Activated CD4-positive, alpha-beta T cell treated with anti-CD3 and anti-CD28 coated beads for 36 hours (primary cell): ENCODE measurements around the gene TOMT. TPM values are rescaled to one million over a fixed set of nuclear protein-coding genes. Genes with fewer than 3 reads are reported as not detected.
"Not testable (repeated sequence)": the region's sequence is repeated elsewhere in the genome, so short reads cannot be mapped to it uniquely, and the experiment has no call there.

Experiments
- ATAC-seq: fragments of 200-7000 bp; cut with Tn5 transposase; one replicate; pipeline ENCODE4 v1.10.0; 2021; ENCODE audit warnings: mild to moderate bottlenecking, moderate library complexity
- CTCF ChIA-PET: fragments of 350-600 bp; sonication (Branson Sonifier 250); formaldehyde crosslinking; loops from one replicate; lab custom pipeline; 2021; ENCODE audit warnings: antibody characterized with exemption; lab: Charles Lee
- POLR2A ChIA-PET: fragments of 350-600 bp; sonication (Branson Sonifier 250); formaldehyde crosslinking; loops from one replicate; lab custom pipeline; 2021; ENCODE audit warnings: antibody characterized with exemption, inconsistent platforms; lab: Charles Lee
- DNase-seq: peaks from one replicate; pipeline ENCODE4 v3.0.0-alpha.2; 2020
- H3K27ac Mint-ChIP-seq: one replicate; pipeline ENCODE4 v1.8.0; 2021; ENCODE audit warnings: mixed read lengths
- H3K27me3 Mint-ChIP-seq: one replicate; pipeline ENCODE4 v1.8.0; 2021; ENCODE audit warnings: mixed read lengths
- H3K36me3 Mint-ChIP-seq: one replicate; pipeline ENCODE4 v1.8.0; 2021; ENCODE audit warnings: low read depth, mixed read lengths
- H3K4me1 Mint-ChIP-seq: one replicate; pipeline ENCODE4 v1.8.0; 2021; ENCODE audit warnings: mixed read lengths
- H3K4me3 Mint-ChIP-seq: one replicate; pipeline ENCODE4 v1.8.0; 2021; ENCODE audit warnings: mild to moderate bottlenecking, moderate library complexity, mixed read lengths
- H3K9me3 Mint-ChIP-seq: one replicate; pipeline ENCODE4 v1.8.0; 2021; ENCODE audit warnings: low read depth, mixed read lengths
- intact Hi-C, 2 experiments: fragments of 100-400 bp; cut with DNase I in 1 of 2; cut with micrococcal nuclease in 1 of 2; formaldehyde crosslinking; loops; one replicate each; pipeline versions ENCODE4 v1.14.2 to v1.15.1; 2022 to 2024; cut with DNase I, micrococcal nuclease
- total RNA-seq, 2 experiments: library from RNA; stranded (reverse); gene quantifications; one replicate each; pipeline ENCODE4 v1.2.3, GENCODE V29; 2021

Gene TOMT
- total RNA-seq, 2 experiments from 2014 or later: not detected

DNA sequence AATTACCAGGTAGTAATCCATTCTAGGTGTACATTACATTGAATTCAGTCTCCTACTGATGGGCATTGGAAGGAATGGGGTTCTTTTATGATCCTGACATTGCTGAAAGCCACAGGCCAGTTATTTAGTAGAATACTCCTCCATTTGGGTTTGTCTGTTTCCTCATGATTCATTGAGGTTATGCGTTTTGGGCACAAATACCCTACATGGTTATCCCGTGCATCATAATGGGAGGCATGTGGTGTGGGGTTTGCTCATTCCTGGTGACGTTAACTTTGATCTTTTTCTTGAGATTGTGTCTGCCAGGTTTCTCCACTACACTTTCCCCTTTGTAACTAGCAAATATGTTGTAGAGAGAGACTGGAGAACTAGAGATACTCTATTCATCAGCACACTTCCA, 35.3 kb downstream of the TOMT start:
- DNase-seq: peak; percentile 62
- H3K27ac Mint-ChIP-seq: no peak overlapping the region

GRCh38 chr11:72142086-72142485, 36.4 kb downstream of the TOMT start:
- peaks cover 14% of the 10 kb centered on the region for H3K4me1 Mint-ChIP-seq
- CTCF ChIA-PET: interaction anchor here (1.0 kb wide), 1 partner anchor 165 kb away, joined by 4 read pairs; no protein-coding TSS in a partner anchor
- ATAC-seq, POLR2A ChIA-PET, H3K4me3 Mint-ChIP-seq, H3K27ac Mint-ChIP-seq, H3K36me3 Mint-ChIP-seq, H3K9me3 Mint-ChIP-seq, DNase-seq: not testable (repeated sequence)
- H3K27me3 Mint-ChIP-seq: peaks cover 14% of the 10 kb centered on the region
- intact Hi-C loops: loop anchor here (5.0 kb wide), 2 partner anchors 80 to 165 kb away; partner anchors contain the start of gene INPPL1 (in 1 of the 2)

More for the DNA sequence above, 35.3 kb downstream of the TOMT start:
- intact Hi-C loops: loop anchor here (2.0 to 5.0 kb wide), 4 partner anchors 28 to 164 kb away; partner anchors contain the start of genes ANAPC15 (in 1 of the 2), INPPL1 (in 1 of the 2) and LAMTOR1 (in 1 of the 2)
- POLR2A ChIA-PET: no interaction called here
- Mint-ChIP-seq H3K9me3 (no peaks in the 10 kb centered on the region), H3K36me3 (no peaks in the 10 kb centered on the region), H3K27me3 (peaks cover 14% of the 10 kb centered on the region), H3K4me3 (no peak overlapping the region), H3K4me1 (peaks cover 16% of the 10 kb centered on the region)
- ATAC-seq: peak; percentile 87
- CTCF ChIA-PET: interaction anchor here (0.6 to 1.4 kb wide), 5 partner anchors 56 to 1097 kb away, joined by 3 to 6 read pairs (median 4); no protein-coding TSS in a partner anchor

- H3K4me3 Mint-ChIP-seq, H3K36me3 Mint-ChIP-seq, ATAC-seq, H3K9me3 Mint-ChIP-seq, DNase-seq, H3K27ac Mint-ChIP-seq: not testable (repeated sequence)
- Mint-ChIP-seq H3K4me1 (peaks cover 14% of the 10 kb centered on the region), H3K27me3 (peaks cover 14% of the 10 kb centered on the region)
- POLR2A ChIA-PET: interaction anchor here (0.5 kb wide), 1 partner anchor 1185 kb away, joined by 3 read pairs; no protein-coding TSS in a partner anchor
- CTCF ChIA-PET: interaction anchor here (1.3 to 3.2 kb wide), 5 partner anchors 13 to 96 kb away, joined by 5 to 19 read pairs (median 12); no protein-coding TSS in a partner anchor
- intact Hi-C loops: loop anchor here (5.0 kb wide), 2 partner anchors 80 to 165 kb away; partner anchors contain the start of gene INPPL1 (in 1 of the 2)
These were observed 36.8 kb downstream of the TOMT start for GRCh38 chr11:72142543-72142942.

GRCh38 chr11:72144807-72145565, 39.3 kb downstream of the TOMT start:
- intact Hi-C loops: loop anchor here (1.0 to 5.0 kb wide), 5 partner anchors 50 to 168 kb away; partner anchors contain the start of gene INPPL1 (in 1 of the 2)

DNA sequence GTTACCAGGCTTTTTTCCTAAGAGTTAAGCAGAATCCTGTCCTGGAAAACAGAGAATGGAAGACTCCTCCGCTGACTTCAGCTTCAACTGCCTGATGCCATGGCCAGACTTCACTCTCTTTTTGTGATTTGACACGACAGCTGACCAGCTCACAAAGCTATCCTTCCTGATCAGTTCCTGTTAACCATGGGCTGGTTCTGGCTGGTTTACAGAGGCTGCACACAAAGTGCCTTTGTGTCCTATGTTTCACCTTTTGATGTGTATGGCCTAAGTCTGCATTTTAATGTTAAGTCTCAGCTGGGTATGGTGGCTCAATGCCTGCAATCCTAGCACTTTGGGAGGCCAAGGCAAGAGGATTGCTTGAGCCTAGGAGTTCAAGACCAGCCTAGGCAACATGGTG, 40.9 kb downstream of the TOMT start:
- DNase-seq (no peak), ATAC-seq (no peak)
- Mint-ChIP-seq H3K9me3 (no peaks in the 10 kb centered on the region), H3K36me3 (no peaks in the 10 kb centered on the region), H3K4me1 (peaks cover 2% of the 10 kb centered on the region), H3K27me3 (peaks cover 10% of the 10 kb centered on the region), H3K27ac (no peak overlapping the region), H3K4me3 (no peak overlapping the region)
- intact Hi-C loops: no loop called here
- POLR2A ChIA-PET: no interaction called here
- CTCF ChIA-PET: interaction anchor here (0.6 to 1.5 kb wide), 4 partner anchors 10 to 122 kb away, joined by 3 to 4 read pairs (median 3); no protein-coding TSS in a partner anchor

More at GRCh38 chr11:72144807-72145565, 39.3 kb downstream of the TOMT start:
- no peak for DNase-seq
- Mint-ChIP-seq H3K27me3 (peaks cover 11% of the 10 kb centered on the region), H3K9me3 (no peaks in the 10 kb centered on the region), H3K36me3 (no peaks in the 10 kb centered on the region), H3K4me3 (no peak overlapping the region), H3K4me1 (peaks cover 11% of the 10 kb centered on the region), H3K27ac (no peak overlapping the region)
- POLR2A ChIA-PET: interaction anchor here (1.1 kb wide), 1 partner anchor 32 kb away, joined by 3 read pairs; the partner anchor contains the start of gene ANAPC15
- CTCF ChIA-PET: interaction anchor here (0.6 to 3.2 kb wide), 31 partner anchors 8 to 286 kb away, joined by 3 to 40 read pairs (median 5); partner anchors contain the start of gene TOMT
- ATAC-seq: no peak

GRCh38 chr11:72150882-72151281, 45.2 kb downstream of the TOMT start:
- intact Hi-C loops: no loop called here
- POLR2A ChIA-PET: no interaction called here
- Mint-ChIP-seq H3K4me1 (no peaks in the 10 kb centered on the region), H3K27ac (no peak overlapping the region), H3K9me3 (no peaks in the 10 kb centered on the region), H3K27me3 (peaks cover 4% of the 10 kb centered on the region), H3K36me3 (no peaks in the 10 kb centered on the region), H3K4me3 (no peak overlapping the region)
- CTCF ChIA-PET: interaction anchor here (0.7 kb wide), 1 partner anchor 125 kb away, joined by 3 read pairs; no protein-coding TSS in a partner anchor
- DNase-seq: no peak
- ATAC-seq: no peak

GRCh38 chr11:72153874-72154273, 48.1 kb downstream of the TOMT start:
- H3K27ac Mint-ChIP-seq, H3K4me1 Mint-ChIP-seq, intact Hi-C loops, POLR2A ChIA-PET, H3K27me3 Mint-ChIP-seq, DNase-seq, H3K36me3 Mint-ChIP-seq, ATAC-seq, H3K4me3 Mint-ChIP-seq, H3K9me3 Mint-ChIP-seq: not testable (repeated sequence)
- CTCF ChIA-PET: interaction anchor here (1.2 to 3.1 kb wide), 3 partner anchors 10 to 318 kb away, joined by 4 to 19 read pairs (median 12); no protein-coding TSS in a partner anchor

- no peak overlapping the region for H3K27ac Mint-ChIP-seq
- POLR2A ChIA-PET: interaction anchor here (0.6 kb wide), 1 partner anchor 43 kb away, joined by 3 read pairs; no protein-coding TSS in a partner anchor
- CTCF ChIA-PET: interaction anchor here (0.5 to 3.1 kb wide), 3 partner anchors 11 to 172 kb away, joined by 4 to 19 read pairs (median 4); no protein-coding TSS in a partner anchor
- no peaks in the 10 kb centered on the region for H3K9me3 Mint-ChIP-seq
- no peak for DNase-seq
- no peaks in the 10 kb centered on the region for H3K4me1 Mint-ChIP-seq
- no peak overlapping the region for H3K4me3 Mint-ChIP-seq
- intact Hi-C loops: no loop called here
- no peak for ATAC-seq
- H3K36me3 Mint-ChIP-seq: no peaks in the 10 kb centered on the region
- peaks cover 7% of the 10 kb centered on the region for H3K27me3 Mint-ChIP-seq
These were observed 49.1 kb downstream of the TOMT start for GRCh38 chr11:72154816-72155215.

GRCh38 chr11:72155751-72156150, 50.0 kb downstream of the TOMT start:
- POLR2A ChIA-PET: no interaction called here
- intact Hi-C loops: no loop called here
- CTCF ChIA-PET: interaction anchor here (0.9 to 1.7 kb wide), 2 partner anchors 9 to 11 kb away, joined by 4 read pairs; no protein-coding TSS in a partner anchor
- H3K27me3 Mint-ChIP-seq: peaks cover 13% of the 10 kb centered on the region
- no peak for DNase-seq
- H3K36me3 Mint-ChIP-seq: no peaks in the 10 kb centered on the region
- H3K4me3 Mint-ChIP-seq: no peak overlapping the region
- H3K9me3 Mint-ChIP-seq: no peaks in the 10 kb centered on the region
- no peak overlapping the region for H3K27ac Mint-ChIP-seq
- ATAC-seq: no peak
- no peaks in the 10 kb centered on the region for H3K4me1 Mint-ChIP-seq

GRCh38 chr11:72157131-72157530, 51.4 kb downstream of the TOMT start:
- CTCF ChIA-PET: interaction anchor here (0.6 to 5.0 kb wide), 4 partner anchors 10 to 184 kb away, joined by 3 to 19 read pairs (median 4); no protein-coding TSS in a partner anchor
- H3K27me3 Mint-ChIP-seq: peaks cover 11% of the 10 kb centered on the region
- no peaks in the 10 kb centered on the region for H3K9me3 Mint-ChIP-seq
- POLR2A ChIA-PET: interaction anchor here (0.5 kb wide), 1 partner anchor 13 kb away, joined by 3 read pairs; no protein-coding TSS in a partner anchor
- no peak overlapping the region for H3K4me3 Mint-ChIP-seq
- H3K4me1 Mint-ChIP-seq: no peaks in the 10 kb centered on the region
- DNase-seq (no peak), ATAC-seq (no peak)
- no peaks in the 10 kb centered on the region for H3K36me3 Mint-ChIP-seq
- intact Hi-C loops: no loop called here
- no peak overlapping the region for H3K27ac Mint-ChIP-seq
